ENCODE measurements around the gene CISD1. TPM values are rescaled to one million over a fixed set of nuclear protein-coding genes. Genes with fewer than 3 reads are reported as not detected.

Gene CISD1
- total RNA-seq, 1 donor, result 31.5 TPM

DNA sequence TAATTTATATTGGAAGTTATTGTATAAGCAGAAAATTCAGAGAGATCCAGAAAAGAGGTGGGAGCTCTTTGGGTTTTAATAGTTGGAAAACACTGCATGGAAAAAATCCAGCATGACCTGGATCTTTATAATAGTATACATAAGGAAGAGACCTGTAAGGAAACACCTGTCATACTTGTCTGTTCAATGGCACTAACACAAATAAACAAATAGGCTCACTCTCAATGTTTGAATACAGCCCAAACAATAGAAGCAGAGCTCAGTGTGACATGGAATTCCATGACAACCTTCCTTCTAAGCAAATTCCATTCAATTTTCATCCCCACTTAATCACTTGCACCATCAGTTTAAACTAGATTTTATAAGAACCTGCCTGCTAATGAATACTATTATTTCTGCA is 31.7 kb downstream of the CISD1 start:
- Histone ChIP-seq H3K27me3 (ENCODE audit: insufficient read depth, low read length) (peaks cover 11% of the 10 kb centered on the region), H3K4me1 (ENCODE audit: insufficient read depth, low read length) (no peaks in the 10 kb centered on the region), H4K20me1 (ENCODE audit: insufficient read depth, low read length) (no peaks in the 10 kb centered on the region), H3K27ac (ENCODE audit: low read depth, low read length) (no peak overlapping the region), H3K4me3 (ENCODE audit: insufficient read depth, low read length) (no peak overlapping the region), H3K4me2 (ENCODE audit: insufficient read depth, low read length) (no peak overlapping the region), H3K9me3 (ENCODE audit: low read depth, low read length) (no peaks in the 10 kb centered on the region), H3K79me2 (ENCODE audit: insufficient read depth, low read length) (no peaks in the 10 kb centered on the region), H2AFZ (ENCODE audit: low read length) (no peak overlapping the region), H3K36me3 (ENCODE audit: insufficient read depth, low read length) (no peaks in the 10 kb centered on the region)
- no peak for DNase-seq (ENCODE audit: insufficient read length, low spot score, missing footprints)
- TF ChIP-seq CTCF (IDR thresholded peaks at IDR 0.05; ENCODE audit: extremely low read depth, low read depth, low read length), result no peak

- no peak overlapping the region for H3K4me3 ChIP-seq (ENCODE audit: insufficient read depth, low read length)
- H3K27ac ChIP-seq (ENCODE audit: low read depth, low read length), result no peak overlapping the region
- H3K4me2 ChIP-seq (ENCODE audit: insufficient read depth, low read length), result no peak overlapping the region
- peaks cover 14% of the 10 kb centered on the region for H3K27me3 ChIP-seq (ENCODE audit: insufficient read depth, low read length)
- no peaks in the 10 kb centered on the region for H3K79me2 ChIP-seq (ENCODE audit: insufficient read depth, low read length)
- H2AFZ ChIP-seq (ENCODE audit: low read length), result no peak overlapping the region
- no peaks in the 10 kb centered on the region for H4K20me1 ChIP-seq (ENCODE audit: insufficient read depth, low read length)
- DNase-seq (ENCODE audit: insufficient read length, low spot score, missing footprints), result no peak
- no peaks in the 10 kb centered on the region for H3K36me3 ChIP-seq (ENCODE audit: insufficient read depth, low read length)
- H3K9me3 ChIP-seq (ENCODE audit: low read depth, low read length), result no peaks in the 10 kb centered on the region
- no peak for TF ChIP-seq CTCF (IDR thresholded peaks at IDR 0.05; ENCODE audit: extremely low read depth, low read depth, low read length)
- no peaks in the 10 kb centered on the region for H3K4me1 ChIP-seq (ENCODE audit: insufficient read depth, low read length)
Observed at GRCh38 chr10:58302254-58302653, 33.3 kb downstream of the CISD1 start.

GRCh38 chr10:58304099-58304633 is 35.2 kb downstream of the CISD1 start:
- no peak for TF ChIP-seq CTCF (IDR thresholded peaks at IDR 0.05; ENCODE audit: extremely low read depth, low read depth, low read length)
- H4K20me1 ChIP-seq (ENCODE audit: insufficient read depth, low read length), result no peaks in the 10 kb centered on the region
- H3K27ac ChIP-seq (ENCODE audit: low read depth, low read length), result no peak overlapping the region
- peaks cover 24% of the 10 kb centered on the region for H3K27me3 ChIP-seq (ENCODE audit: insufficient read depth, low read length)
- H3K9me3 ChIP-seq (ENCODE audit: low read depth, low read length), result no peaks in the 10 kb centered on the region
- no peak overlapping the region for H3K4me3 ChIP-seq (ENCODE audit: insufficient read depth, low read length)
- no peaks in the 10 kb centered on the region for H3K36me3 ChIP-seq (ENCODE audit: insufficient read depth, low read length)
- H3K4me1 ChIP-seq (ENCODE audit: insufficient read depth, low read length), result no peaks in the 10 kb centered on the region
- H3K79me2 ChIP-seq (ENCODE audit: insufficient read depth, low read length), result no peaks in the 10 kb centered on the region
- no peak overlapping the region for H3K4me2 ChIP-seq (ENCODE audit: insufficient read depth, low read length)
- no peak overlapping the region for H2AFZ ChIP-seq (ENCODE audit: low read length)
- DNase-seq (ENCODE audit: insufficient read length, low spot score, missing footprints), result no peak

DNA sequence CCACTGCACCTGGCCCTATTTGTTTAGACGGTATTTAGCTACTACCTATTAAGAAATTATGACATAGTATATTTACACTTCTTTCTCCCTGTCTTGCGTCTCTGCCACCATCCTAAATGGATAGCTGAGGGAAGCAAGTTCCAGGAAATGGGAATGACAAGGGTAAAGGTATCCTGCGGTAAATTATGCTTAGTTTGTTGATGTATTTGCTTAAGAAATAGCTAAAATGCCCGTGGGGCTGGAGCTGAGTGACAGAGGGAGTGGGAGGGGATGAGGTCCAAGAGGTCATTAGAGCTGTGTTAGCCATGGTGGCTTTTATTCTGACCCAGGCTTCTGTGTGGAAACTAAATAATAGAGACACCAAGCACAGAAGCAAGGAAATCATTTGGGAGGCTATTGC is 36.9 kb downstream of the CISD1 start:
- H4K20me1 ChIP-seq (ENCODE audit: insufficient read depth, low read length), result no peaks in the 10 kb centered on the region
- TF ChIP-seq CTCF (IDR thresholded peaks at IDR 0.05; ENCODE audit: extremely low read depth, low read depth, low read length), result no peak
- peaks cover 24% of the 10 kb centered on the region for H3K27me3 ChIP-seq (ENCODE audit: insufficient read depth, low read length)
- H3K9me3 ChIP-seq (ENCODE audit: low read depth, low read length), result no peaks in the 10 kb centered on the region
- no peak overlapping the region for H3K27ac ChIP-seq (ENCODE audit: low read depth, low read length)
- no peak for DNase-seq (ENCODE audit: insufficient read length, low spot score, missing footprints)
- no peaks in the 10 kb centered on the region for H3K4me1 ChIP-seq (ENCODE audit: insufficient read depth, low read length)
- no peak overlapping the region for H2AFZ ChIP-seq (ENCODE audit: low read length)
- H3K36me3 ChIP-seq (ENCODE audit: insufficient read depth, low read length), result no peaks in the 10 kb centered on the region
- no peak overlapping the region for H3K4me3 ChIP-seq (ENCODE audit: insufficient read depth, low read length)
- no peak overlapping the region for H3K4me2 ChIP-seq (ENCODE audit: insufficient read depth, low read length)
- no peaks in the 10 kb centered on the region for H3K79me2 ChIP-seq (ENCODE audit: insufficient read depth, low read length)
